ENCODE data around the gene CLIC5. TPM values are rescaled to one million over a fixed set of nuclear protein-coding genes. Genes with fewer than 3 reads are reported as not detected.

The CLIC5 gene
- total and polyA plus RNA-seq, 12 donors = 28.1 to 372 (median 301) TPM

- intact Hi-C loops (cut with DNase I) = no loop called here
- 65 to 79% methylated on average over 4 of the region's 4 CpGs for WGBS, 2 donors
These were observed 122.9 kb downstream of the CLIC5 start for GRCh38 chr6:45892696-45893245.

GRCh38 chr6:45892196-45892595 lies 123.5 kb downstream of the CLIC5 start:
- intact Hi-C loops (cut with DNase I) = no loop called here
- H3K4me1 ChIP-seq = peaks cover 0 to 24% (median 7%) of the 10 kb centered on the region in 9 donors
- no peak overlapping the region for H3K4me3 ChIP-seq
- no peak for TF ChIP-seq CTCF (IDR thresholded peaks at IDR 0.05)
- H3K27me3 ChIP-seq = no peaks in the 10 kb centered on the region
- no peaks in the 10 kb centered on the region for H3K9me3 ChIP-seq
- DNase-seq = no peak
- no peaks in the 10 kb centered on the region for H3K36me3 ChIP-seq
- H3K27ac ChIP-seq = no peak overlapping the region
- no peak for ATAC-seq
- 83 to 88% methylated on average over 2 of the region's 2 CpGs for WGBS, 2 donors

More at GRCh38 chr6:45892696-45893245, 122.9 kb downstream of the CLIC5 start:
- H3K27ac ChIP-seq = no peak overlapping the region
- DNase-seq (no peak), ATAC-seq (no peak)
- no peaks in the 10 kb centered on the region for H3K9me3 ChIP-seq
- H3K4me1 ChIP-seq = peaks cover 0 to 24% (median 7%) of the 10 kb centered on the region in 9 donors
- H3K27me3 ChIP-seq = no peaks in the 10 kb centered on the region
- H3K36me3 ChIP-seq = peaks cover 0 to 5% (median 0%) of the 10 kb centered on the region in 9 donors
- H3K4me3 ChIP-seq = no peak overlapping the region
- TF ChIP-seq CTCF (IDR thresholded peaks at IDR 0.05) = no peak

GRCh38 chr6:45886776-45887175 lies 128.9 kb downstream of the CLIC5 start:
- 49 to 65% methylated on average over 2 of the region's 2 CpGs for WGBS, 2 donors
- no peak for TF ChIP-seq CTCF (IDR thresholded peaks at IDR 0.05)
- DNase-seq (no peak), ATAC-seq (no peak)
- Histone ChIP-seq H3K4me1 (no peaks in the 10 kb centered on the region), H3K27me3 (no peaks in the 10 kb centered on the region), H3K36me3 (no peaks in the 10 kb centered on the region), H3K9me3 (no peaks in the 10 kb centered on the region), H3K27ac (no peak overlapping the region), H3K4me3 (no peak overlapping the region)
- intact Hi-C loops (cut with DNase I) = no loop called here

- no peaks in the 10 kb centered on the region for H3K27me3 ChIP-seq
- DNase-seq (no peak), ATAC-seq (no peak)
- WGBS, 2 donors = 70 to 96% methylated on average over 4 of the region's 4 CpGs
- no peaks in the 10 kb centered on the region for H3K9me3 ChIP-seq
- H3K36me3 ChIP-seq = no peaks in the 10 kb centered on the region
- no peak for TF ChIP-seq CTCF (IDR thresholded peaks at IDR 0.05)
- H3K4me1 ChIP-seq = peaks cover 0 to 18% (median 10%) of the 10 kb centered on the region in 9 donors
- H3K4me3 ChIP-seq = no peak overlapping the region
- no peak overlapping the region for H3K27ac ChIP-seq
- intact Hi-C loops (cut with DNase I) = no loop called here
These were observed 131.3 kb downstream of the CLIC5 start for GRCh38 chr6:45884336-45884735.

Measured in heart right ventricle (tissue), 16 donors.